ENCODE results near the gene TMEM39A.

GRCh38 chr3:119405315-119405714 is 58.1 kb downstream of the TMEM39A start:
- no peak for TF ChIP-seq CTCF (IDR thresholded peaks at IDR 0.05)
- no peak for TF ChIP-seq POLR2A (IDR thresholded peaks at IDR 0.05)
